Left ventricle myocardium inferior (tissue), 1 donor: ENCODE data around the gene ZNF776. TPM values are rescaled to one million over a fixed set of nuclear protein-coding genes. Genes with fewer than 3 reads are reported as not detected.
"Not testable (repeated sequence)": the region's sequence is repeated elsewhere in the genome, so short reads cannot be mapped to it uniquely, and the experiment has no call there.

Experiments used
- DNase-seq: peaks from one replicate; pipeline ENCODE4 v3.0.0-alpha.2; 2020
- H3K27ac ChIP-seq: fragments of 200-600 bp; replicated peaks from 2 replicates; pipeline ENCODE4 v1.8.0; 2021
- H3K27me3 ChIP-seq: fragments of 200-600 bp; 2 replicates; pipeline ENCODE4 v1.8.0; 2021; ENCODE audit warnings: low read depth
- H3K36me3 ChIP-seq: fragments of 200-600 bp; 2 replicates; pipeline ENCODE4 v1.8.0; 2021
- H3K4me1 ChIP-seq: fragments of 200-600 bp; 2 replicates; pipeline ENCODE4 v1.8.0; 2021
- H3K4me3 ChIP-seq: fragments of 200-600 bp; 2 replicates; pipeline ENCODE4 v1.8.0; 2021; ENCODE audit warnings: mild to moderate bottlenecking, moderate library complexity
- H3K9me3 ChIP-seq: fragments of 200-600 bp; replicated peaks from 2 replicates; pipeline ENCODE4 v1.8.0; 2021
- CTCF ChIP-seq: fragments of 200-600 bp; IDR thresholded peaks from 2 replicates; pipeline ENCODE4 v1.8.0; 2021; ENCODE audit warnings: antibody characterized with exemption, mild to moderate bottlenecking, borderline replicate concordance
- intact Hi-C: fragments of 100-400 bp; cut with micrococcal nuclease; formaldehyde crosslinking; loops from one replicate; pipeline ENCODE4 v1.11.0; 2022
- total RNA-seq: library from RNA; stranded (reverse); fragmentation: NEBNext Ultra II Directional; extraction: Animal tissue kit (Norgen Biotek cat#: 25700); gene quantifications from one replicate; pipeline ENCODE4 v1.2.1, GENCODE V29; 2021
- donor health status: DM: no; HTN: yes; CAD: no; lungs with severe emphysema.

ZNF776 gene
- total RNA-seq, 1 donor from 2014 or later: 12.9 TPM

DNA sequence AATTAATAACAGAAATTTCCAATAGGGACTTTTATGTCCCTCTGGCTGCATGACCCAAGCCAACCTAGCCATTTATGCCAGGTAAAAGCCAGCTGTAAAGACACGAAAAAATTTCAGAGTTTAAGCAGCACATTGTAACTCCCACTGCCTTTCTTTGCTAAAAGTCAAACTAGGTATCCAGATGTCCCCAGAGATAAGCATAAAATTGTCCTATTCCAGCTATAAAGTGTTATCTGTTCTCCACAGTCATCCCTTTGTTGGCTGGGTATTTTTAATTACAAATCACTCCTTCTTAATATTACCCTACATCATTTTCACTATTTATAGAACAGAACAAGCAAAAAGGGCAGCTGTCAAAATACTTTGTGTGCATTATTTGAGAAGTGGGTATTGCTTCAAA is 34.4 kb upstream of the ZNF776 start:
- DNase-seq: no peak
- intact Hi-C loops: no loop called here

GRCh38 chr19:57719424-57719823 is 27.2 kb upstream of the ZNF776 start:
- TF ChIP-seq CTCF: no peak
- Histone ChIP-seq H3K9me3 (peaks cover 100% of the 10 kb centered on the region), H3K27ac (no peak overlapping the region), H3K4me3 (no peak overlapping the region), H3K27me3 (no peaks in the 10 kb centered on the region), H3K36me3 (peaks cover 70% of the 10 kb centered on the region), H3K4me1 (peaks cover 6% of the 10 kb centered on the region)
- DNase-seq: no peak
- intact Hi-C loops: no loop called here

More for the DNA sequence above, 34.4 kb upstream of the ZNF776 start:
- Histone ChIP-seq H3K36me3 (peaks cover 27% of the 10 kb centered on the region), H3K4me3 (no peak overlapping the region), H3K4me1 (peaks cover 34% of the 10 kb centered on the region), H3K9me3 (peaks cover 98% of the 10 kb centered on the region), H3K27me3 (no peaks in the 10 kb centered on the region), H3K27ac (no peak overlapping the region)
- no peak for TF ChIP-seq CTCF

- H3K36me3 ChIP-seq: peaks cover 66% of the 10 kb centered on the region
Measured at GRCh38 chr19:57719901-57720519, 26.6 kb upstream of the ZNF776 start.

GRCh38 chr19:57720878-57721277 is 25.7 kb upstream of the ZNF776 start:
- Histone ChIP-seq H3K9me3 (peaks cover 99% of the 10 kb centered on the region), H3K27me3 (no peaks in the 10 kb centered on the region), H3K27ac (no peak overlapping the region), H3K4me1 (peaks cover 10% of the 10 kb centered on the region), H3K36me3 (peaks cover 62% of the 10 kb centered on the region), H3K4me3 (no peak overlapping the region)
- DNase-seq: no peak
- TF ChIP-seq CTCF: no peak
- intact Hi-C loops: no loop called here

More at GRCh38 chr19:57719901-57720519, 26.6 kb upstream of the ZNF776 start:
- Histone ChIP-seq H3K4me1 (peaks cover 10% of the 10 kb centered on the region), H3K4me3 (no peak overlapping the region), H3K27me3 (no peaks in the 10 kb centered on the region), H3K27ac (no peak overlapping the region), H3K9me3 (peaks cover 100% of the 10 kb centered on the region)
- no peak for DNase-seq
- no peak for TF ChIP-seq CTCF
- intact Hi-C loops: no loop called here

- DNase-seq: peak; percentile 56
- intact Hi-C loops, H3K27me3 ChIP-seq, H3K36me3 ChIP-seq, H3K27ac ChIP-seq, H3K4me1 ChIP-seq: not testable (repeated sequence)
- H3K9me3 ChIP-seq: peaks cover 36% of the 10 kb centered on the region
- TF ChIP-seq CTCF: peak; percentile 81
- peak overlapping the region; percentile 50 for H3K4me3 ChIP-seq
Measured at GRCh38 chr19:57738320-57738719, 8.3 kb upstream of the ZNF776 start.

DNA sequence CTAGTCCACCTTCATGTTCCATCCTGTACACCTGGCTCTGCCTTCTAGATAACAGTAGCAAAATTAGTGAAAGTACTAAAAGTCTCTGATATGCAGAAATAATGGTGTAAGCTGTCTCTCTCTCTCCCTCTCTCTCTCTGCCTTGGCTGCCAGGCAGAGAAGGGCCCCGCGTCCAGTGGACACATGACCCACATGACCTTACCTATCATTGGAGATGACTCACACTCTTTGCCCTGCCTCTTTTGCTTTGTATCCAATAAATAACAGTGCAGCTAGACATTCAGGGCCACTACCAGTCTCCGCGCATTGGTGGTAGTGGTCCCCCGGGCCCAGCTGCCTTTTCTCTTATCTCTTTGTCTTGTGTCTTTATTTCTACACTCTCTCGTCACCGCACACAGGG is 7.8 kb upstream of the ZNF776 start:
- peak overlapping the region; percentile 50 for H3K4me3 ChIP-seq
- H3K27ac ChIP-seq, H3K36me3 ChIP-seq, DNase-seq, intact Hi-C loops, H3K4me1 ChIP-seq, H3K27me3 ChIP-seq: not testable (repeated sequence)
- H3K9me3 ChIP-seq: peaks cover 31% of the 10 kb centered on the region
